Left ventricle myocardium inferior (tissue), 1 donor: ENCODE results near the gene TST. TPM values are rescaled to one million over a fixed set of nuclear protein-coding genes. Genes with fewer than 3 reads are reported as not detected.

Experiments
- DNase-seq: peaks from one replicate; pipeline ENCODE4 v3.0.0-alpha.2; 2020
- H3K27ac ChIP-seq: fragments of 200-600 bp; replicated peaks from 2 replicates; pipeline ENCODE4 v1.8.0; 2021
- H3K27me3 ChIP-seq: fragments of 200-600 bp; 2 replicates; pipeline ENCODE4 v1.8.0; 2021; ENCODE audit warnings: low read depth
- H3K36me3 ChIP-seq: fragments of 200-600 bp; 2 replicates; pipeline ENCODE4 v1.8.0; 2021
- H3K4me1 ChIP-seq: fragments of 200-600 bp; 2 replicates; pipeline ENCODE4 v1.8.0; 2021
- H3K4me3 ChIP-seq: fragments of 200-600 bp; 2 replicates; pipeline ENCODE4 v1.8.0; 2021; ENCODE audit warnings: mild to moderate bottlenecking, moderate library complexity
- H3K9me3 ChIP-seq: fragments of 200-600 bp; replicated peaks from 2 replicates; pipeline ENCODE4 v1.8.0; 2021
- CTCF ChIP-seq: fragments of 200-600 bp; IDR thresholded peaks from 2 replicates; pipeline ENCODE4 v1.8.0; 2021; ENCODE audit warnings: antibody characterized with exemption, mild to moderate bottlenecking, borderline replicate concordance
- intact Hi-C: fragments of 100-400 bp; cut with micrococcal nuclease; formaldehyde crosslinking; loops from one replicate; pipeline ENCODE4 v1.11.0; 2022
- total RNA-seq: library from RNA; stranded (reverse); fragmentation: NEBNext Ultra II Directional; extraction: Animal tissue kit (Norgen Biotek cat#: 25700); gene quantifications from one replicate; pipeline ENCODE4 v1.2.1, GENCODE V29; 2021
- donor health status: DM: no; HTN: yes; CAD: no; lungs with severe emphysema.

TST gene
- total RNA-seq, 1 donor from 2014 or later = 39.8 TPM

- H3K4me3 ChIP-seq = no peak overlapping the region
- no peak overlapping the region for H3K27ac ChIP-seq
- H3K4me1 ChIP-seq = no peaks in the 10 kb centered on the region
- no peak for DNase-seq
- TF ChIP-seq CTCF = no peak
- intact Hi-C loops = no loop called here
- H3K9me3 ChIP-seq = peaks cover 7% of the 10 kb centered on the region
- no peaks in the 10 kb centered on the region for H3K36me3 ChIP-seq
- H3K27me3 ChIP-seq = peaks cover 43% of the 10 kb centered on the region
Observed at GRCh38 chr22:36961626-36962025, 57.6 kb downstream of the TST start.

Other genes with a start within 250 kb of the TST start
- gene IFT27, start 243.3 kb downstream of the TST start, total RNA-seq = 31.2 TPM
- gene PVALB, start 202.4 kb downstream of the TST start, total RNA-seq = not detected
- 5.5 TPM for gene NCF4, start 158.4 kb downstream of the TST start, total RNA-seq
- 2.8 TPM for gene CSF2RB, start 105.8 kb downstream of the TST start, total RNA-seq
- 58.3 TPM for gene MPST, start 295 bp upstream of the TST start, total RNA-seq
- gene KCTD17, start 32.3 kb upstream of the TST start, total RNA-seq = 14.3 TPM
- not detected for gene TMPRSS6, start 90.3 kb upstream of the TST start, total RNA-seq
- 0.99 TPM for gene IL2RB, start 130.5 kb upstream of the TST start, total RNA-seq
- 1.3 TPM for gene C1QTNF6, start 168.8 kb upstream of the TST start, total RNA-seq
- gene SSTR3, start 193.0 kb upstream of the TST start, total RNA-seq = not detected
- 1.8 TPM for gene RAC2, start 224.8 kb upstream of the TST start, total RNA-seq